ENCODE measurements around the gene AQP3. TPM values are rescaled to one million over a fixed set of nuclear protein-coding genes. Genes with fewer than 3 reads are reported as not detected.

AQP3 gene
- total RNA-seq, 2 donors from 2014 or later, result 3.8 to 36.8 TPM

DNA sequence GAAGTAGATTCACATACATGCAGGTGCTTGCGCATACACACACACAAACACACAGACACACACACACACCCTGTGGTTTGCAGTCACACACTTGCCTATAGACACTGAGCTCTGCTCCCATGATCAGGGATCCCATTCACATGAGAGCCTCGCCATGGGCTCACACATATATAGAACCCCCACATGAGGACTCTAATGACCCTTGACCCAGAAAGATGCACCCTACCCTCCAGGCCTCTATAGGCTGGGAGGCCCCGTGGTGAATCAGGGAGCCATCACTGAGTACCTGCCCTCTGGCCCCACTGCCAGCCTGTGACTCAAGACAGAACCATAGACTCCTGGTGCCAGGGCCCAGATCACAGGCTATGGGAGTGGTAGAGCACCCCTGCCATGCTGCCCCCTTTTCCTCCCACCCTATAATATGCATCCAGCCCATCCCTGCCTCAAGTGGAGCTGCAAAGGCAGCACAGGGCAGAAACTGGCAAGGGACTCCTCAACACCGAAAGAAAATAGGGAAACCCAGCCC, 3.3 kb upstream of the AQP3 start:
- no peak for DNase-seq (ENCODE audit: low spot score in 2 of 2)

DNA sequence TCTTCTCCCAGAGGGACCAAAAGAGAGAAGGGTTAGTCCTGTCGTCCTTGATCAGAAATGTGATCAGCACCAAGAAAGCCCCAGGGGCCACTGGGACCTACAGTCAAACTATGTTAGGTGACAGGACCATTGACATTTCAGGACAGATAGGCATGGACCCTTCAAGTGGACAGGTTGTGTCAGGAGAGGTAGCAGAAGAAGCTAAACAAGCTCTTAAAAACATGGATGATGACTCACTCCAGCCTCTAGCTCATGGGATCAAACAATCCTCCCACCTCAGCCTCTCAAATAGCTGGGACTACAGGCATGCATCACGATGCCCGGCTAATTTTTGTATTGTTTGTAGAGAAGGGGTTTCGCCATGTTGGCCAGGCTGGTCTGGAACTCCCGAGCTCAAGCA, 2.3 kb upstream of the AQP3 start:
- H3K9me3 Mint-ChIP-seq, result no peaks in the 10 kb centered on the region
- no peak overlapping the region for H3K27ac Mint-ChIP-seq
- no peak for ATAC-seq
- H3K36me3 Mint-ChIP-seq, result no peaks in the 10 kb centered on the region
- DNase-seq (ENCODE audit: low spot score in 2 of 2), result no peak

More for the DNA sequence above, 3.3 kb upstream of the AQP3 start:
- no peak for ATAC-seq
- H3K27ac Mint-ChIP-seq, result no peak overlapping the region
- H3K9me3 Mint-ChIP-seq, result no peaks in the 10 kb centered on the region
- no peaks in the 10 kb centered on the region for H3K36me3 Mint-ChIP-seq

DNA sequence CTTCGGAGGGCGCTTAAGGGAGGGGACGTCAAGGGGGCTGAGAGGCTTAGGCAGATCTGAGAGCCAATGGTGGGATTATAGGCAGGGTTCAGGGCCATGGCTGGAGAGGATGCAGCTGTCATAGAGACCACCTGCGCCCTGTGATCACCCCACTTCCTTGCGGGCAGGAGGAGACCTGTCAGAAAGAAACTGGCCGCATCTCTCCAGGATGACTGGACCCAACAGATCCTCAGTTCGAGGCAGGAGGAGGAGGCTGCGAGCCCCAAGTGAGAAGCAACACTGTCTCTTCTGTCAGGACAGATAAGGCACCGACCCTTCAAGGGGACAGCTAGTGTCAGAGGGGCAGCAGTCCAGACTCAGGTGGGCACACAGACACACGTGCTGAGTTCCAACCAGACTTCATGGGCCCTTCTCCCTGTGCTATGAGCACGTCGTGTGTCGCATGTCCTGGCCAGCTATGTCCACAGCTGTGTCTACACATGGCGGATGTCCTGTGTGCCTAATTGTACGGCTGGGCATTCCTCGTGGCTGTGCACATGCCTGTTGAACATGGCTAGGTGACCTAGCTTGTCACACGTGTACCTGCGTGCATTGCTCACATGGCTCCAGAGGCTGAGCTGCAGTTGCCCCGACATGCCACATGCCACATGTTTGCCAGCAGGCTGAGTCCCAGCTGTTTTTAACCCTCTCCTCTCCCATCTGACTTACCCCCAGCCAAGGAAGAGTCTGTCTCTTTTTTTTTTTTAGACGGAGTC, 583 bp upstream of the AQP3 start:
- no peak for DNase-seq (ENCODE audit: low spot score in 2 of 2)
- peak in 1 of 2 donors; percentile 25 for ATAC-seq

DNA sequence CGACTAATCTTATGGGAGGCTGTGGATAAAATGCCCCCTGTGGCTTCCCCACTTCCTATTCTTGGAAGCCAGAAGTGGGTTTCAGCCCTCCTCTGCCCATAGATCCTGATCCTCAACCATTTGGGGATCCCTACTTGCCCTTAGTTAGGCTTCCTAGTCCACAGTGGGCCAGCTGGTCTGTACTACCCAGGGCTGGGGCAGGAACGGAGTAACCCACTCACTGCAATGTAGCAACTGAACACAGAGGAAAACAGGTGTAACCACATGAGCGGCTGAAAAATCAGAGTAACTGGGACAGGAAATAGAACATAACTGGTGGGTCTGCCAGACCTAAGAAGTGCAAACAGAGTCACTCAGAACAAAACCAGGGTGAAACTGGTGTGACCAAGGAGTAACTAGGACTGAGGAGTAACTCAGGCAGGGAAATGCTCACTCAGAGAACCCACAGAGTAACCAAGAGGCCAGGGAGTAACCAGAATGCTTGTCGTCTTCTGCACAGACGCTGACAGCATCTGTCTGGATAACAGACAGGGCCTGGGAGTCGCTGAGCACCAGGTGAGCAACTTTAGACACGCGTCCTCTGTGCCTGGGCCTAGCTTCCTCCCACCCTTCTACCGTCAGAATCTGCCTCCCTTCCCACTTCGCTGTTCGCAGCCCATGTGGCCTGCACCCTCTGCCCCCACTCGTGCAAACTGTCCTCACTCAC, 1.0 kb downstream of the AQP3 start:
- DNase-seq (ENCODE audit: low spot score in 2 of 2) (peak; percentile 62 to 75), ATAC-seq (peak; percentile 83 to 88)
- Mint-ChIP-seq H3K36me3 (no peaks in the 10 kb centered on the region), H3K9me3 (no peaks in the 10 kb centered on the region), H3K27ac (peak overlapping the region; percentile 90 to 99)

More for the DNA sequence above, 583 bp upstream of the AQP3 start:
- Mint-ChIP-seq H3K36me3 (no peaks in the 10 kb centered on the region), H3K27ac (peak overlapping the region; percentile 44 to 90), H3K9me3 (no peaks in the 10 kb centered on the region)

DNA sequence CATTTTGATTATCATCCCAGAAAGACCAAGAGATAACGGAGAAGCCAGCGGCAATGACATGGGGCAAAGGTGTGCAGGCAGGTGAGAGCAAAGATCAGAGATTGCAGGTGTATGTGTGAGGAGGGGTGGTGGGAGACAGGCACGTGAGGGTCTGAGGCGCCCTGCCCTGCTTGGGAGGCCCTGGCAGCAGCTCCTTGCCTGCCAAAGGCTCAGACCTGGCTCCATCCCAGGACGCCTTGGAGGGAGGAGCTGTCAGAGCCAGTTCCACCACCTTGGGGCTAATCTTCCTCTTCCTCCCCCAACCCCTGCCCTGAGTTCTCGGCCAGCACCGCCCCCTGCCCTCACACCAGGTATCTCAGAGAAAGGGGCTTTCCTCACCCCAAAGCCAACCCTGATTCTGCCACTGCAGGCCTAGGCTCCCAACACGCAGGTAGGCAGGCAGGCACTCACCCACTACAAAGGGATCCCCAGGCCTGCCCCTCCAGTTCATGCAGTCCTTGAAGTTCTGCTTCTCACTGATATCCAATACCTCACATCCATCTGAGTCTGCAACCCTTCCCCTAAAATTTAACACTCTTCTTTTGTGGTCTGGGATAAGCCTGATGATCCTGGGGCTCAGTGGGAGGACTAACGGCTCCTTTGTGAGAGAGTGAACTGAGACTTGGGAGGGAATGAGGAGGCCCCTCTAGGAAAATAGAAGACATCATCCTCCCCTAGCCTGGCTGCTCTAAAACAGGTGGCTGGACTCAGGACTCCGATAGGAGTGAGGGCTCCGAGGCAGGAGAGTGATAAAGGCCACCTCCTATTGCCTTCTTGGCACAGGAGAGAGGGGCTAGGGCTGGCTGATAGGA, 1.8 kb downstream of the AQP3 start:
- no peak for ATAC-seq
- no peaks in the 10 kb centered on the region for H3K9me3 Mint-ChIP-seq
- DNase-seq (ENCODE audit: low spot score in 2 of 2), result no peak
- no peaks in the 10 kb centered on the region for H3K36me3 Mint-ChIP-seq
- H3K27ac Mint-ChIP-seq, result peak overlapping the region; percentile 90 to 99

DNA sequence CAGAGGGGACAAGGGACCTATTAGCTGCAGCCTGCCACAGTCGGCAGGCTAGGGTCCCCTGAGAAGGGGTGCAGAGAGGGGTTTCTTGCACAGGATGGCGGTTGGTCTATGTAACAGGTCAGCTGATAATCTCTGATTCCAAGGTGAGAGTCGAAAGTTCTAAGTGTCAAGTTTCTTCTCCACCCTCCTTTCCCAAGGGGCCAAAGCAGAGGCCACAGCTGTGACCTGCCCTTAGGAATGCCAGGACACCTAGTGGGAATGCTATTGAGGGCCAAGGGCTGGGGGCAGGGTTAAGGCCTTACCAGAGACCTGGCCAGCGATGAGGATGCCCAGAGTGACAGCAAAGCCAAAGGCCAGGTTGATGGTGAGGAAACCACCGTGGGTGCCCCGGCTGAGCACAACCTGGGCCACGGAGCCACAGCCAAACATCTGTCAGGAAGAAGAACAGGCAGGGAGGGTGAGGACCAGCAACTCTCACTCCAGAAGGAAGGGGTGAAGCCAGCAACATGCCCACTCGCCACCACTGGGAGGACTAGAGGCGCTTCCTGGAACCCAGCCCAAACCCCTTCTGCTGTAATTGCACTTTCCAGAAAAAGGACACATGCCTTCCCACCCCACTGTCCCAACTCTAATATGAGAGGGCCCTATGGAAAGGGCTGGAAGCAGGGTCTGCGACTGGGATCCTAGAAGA, 3.8 kb downstream of the AQP3 start:
- Mint-ChIP-seq H3K9me3 (no peaks in the 10 kb centered on the region), H3K36me3 (no peaks in the 10 kb centered on the region), H3K27ac (peak overlapping the region; percentile 10 to 81)
- DNase-seq (ENCODE audit: low spot score in 2 of 2) (no peak), ATAC-seq (no peak)

DNA sequence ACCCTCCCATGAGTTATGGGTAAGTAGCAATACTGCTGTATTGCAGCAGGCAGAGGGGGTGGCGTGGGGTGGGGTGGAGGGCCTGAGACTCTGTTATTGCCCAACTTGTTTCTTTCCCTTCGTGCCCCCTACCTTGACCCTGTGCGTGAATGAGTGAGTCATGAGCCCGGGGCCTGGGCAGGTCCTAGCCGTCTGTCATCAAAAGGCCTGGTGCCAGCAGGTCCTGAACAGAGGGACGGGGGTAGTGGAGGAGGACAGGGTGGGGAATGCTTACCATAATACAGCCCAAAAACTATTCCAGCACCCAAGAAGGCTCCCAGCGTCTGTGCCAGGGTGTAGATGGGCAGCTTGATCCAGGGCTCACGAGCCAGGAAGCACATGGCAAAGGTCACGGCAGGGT, 4.3 kb downstream of the AQP3 start:
- H3K36me3 Mint-ChIP-seq, result no peaks in the 10 kb centered on the region
- H3K9me3 Mint-ChIP-seq, result no peaks in the 10 kb centered on the region
- peak overlapping the region in 1 of 2 donors; percentile 10 for H3K27ac Mint-ChIP-seq
- no peak for ATAC-seq
- no peak for DNase-seq (ENCODE audit: low spot score in 2 of 2)

DNA sequence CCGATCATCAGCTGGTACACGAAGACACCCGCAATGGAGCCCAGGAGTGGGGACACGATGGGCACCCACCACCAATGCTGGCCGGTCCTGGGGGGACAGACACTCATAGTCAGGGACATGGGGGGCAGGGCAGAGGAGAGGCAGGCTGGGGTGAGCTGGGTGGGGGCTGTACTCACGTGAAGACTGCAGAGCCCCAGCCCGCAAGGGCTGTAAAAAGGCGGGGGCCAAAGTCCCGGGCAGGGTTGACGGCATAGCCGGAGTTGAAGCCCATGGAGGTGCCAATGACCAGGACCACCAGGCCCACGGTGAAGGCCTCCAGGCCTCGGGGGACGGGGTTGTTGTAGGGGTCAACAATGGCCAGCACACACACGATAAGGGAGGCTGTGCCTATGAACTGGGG, 5.3 kb downstream of the AQP3 start:
- no peak overlapping the region for H3K27ac Mint-ChIP-seq
- no peak for DNase-seq (ENCODE audit: low spot score in 2 of 2)
- no peak for ATAC-seq
- H3K9me3 Mint-ChIP-seq, result no peaks in the 10 kb centered on the region
- no peaks in the 10 kb centered on the region for H3K36me3 Mint-ChIP-seq

DNA sequence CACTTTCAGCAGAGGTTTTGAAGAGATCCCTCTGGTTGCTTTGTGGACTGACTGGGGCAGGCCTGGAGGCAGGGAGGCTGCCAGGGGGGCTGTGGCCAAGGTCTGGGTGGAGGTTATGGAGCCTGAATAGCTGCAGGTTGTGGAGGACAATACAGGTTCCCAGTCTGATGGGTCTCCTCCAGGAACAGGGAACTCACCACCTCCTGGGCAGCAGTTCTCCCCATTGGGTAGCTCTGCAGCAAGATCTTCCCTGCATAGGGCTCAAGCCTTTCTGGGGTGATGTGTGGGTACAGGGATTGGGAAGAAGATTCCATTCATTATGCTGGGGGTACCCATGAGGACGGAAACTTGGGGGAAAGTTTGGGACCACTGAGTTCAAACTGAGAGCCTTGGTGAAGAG, 6.8 kb downstream of the AQP3 start:
- Mint-ChIP-seq H3K27ac (peak overlapping the region in 1 of 2 donors; percentile 21), H3K36me3 (no peaks in the 10 kb centered on the region), H3K9me3 (no peaks in the 10 kb centered on the region)
- no peak for ATAC-seq
- no peak for DNase-seq (ENCODE audit: low spot score in 2 of 2)

DNA sequence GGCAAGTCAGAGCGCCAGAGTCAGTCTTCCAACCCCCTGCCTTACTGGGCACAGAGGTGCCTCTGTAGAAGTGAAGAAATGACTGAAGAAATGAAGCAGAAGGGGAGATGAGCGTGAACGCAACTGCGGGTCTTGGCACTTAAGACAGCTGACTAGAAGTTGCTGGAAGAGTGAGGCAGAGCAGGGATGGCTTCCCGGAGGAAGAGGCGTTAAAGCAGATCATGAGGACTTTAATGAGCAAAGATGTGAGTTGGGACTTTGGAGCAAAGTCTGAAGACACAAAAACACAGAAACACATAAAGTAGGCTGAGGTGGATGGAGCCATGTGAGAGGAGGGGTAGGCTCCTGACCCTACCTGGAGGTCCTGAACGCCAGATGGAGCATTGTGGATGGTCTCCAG, 7.2 kb downstream of the AQP3 start:
- no peaks in the 10 kb centered on the region for H3K9me3 Mint-ChIP-seq
- H3K36me3 Mint-ChIP-seq, result no peaks in the 10 kb centered on the region
- ATAC-seq, result no peak
- DNase-seq (ENCODE audit: low spot score in 2 of 2), result no peak
- H3K27ac Mint-ChIP-seq, result peak overlapping the region; percentile 21 to 24

DNA sequence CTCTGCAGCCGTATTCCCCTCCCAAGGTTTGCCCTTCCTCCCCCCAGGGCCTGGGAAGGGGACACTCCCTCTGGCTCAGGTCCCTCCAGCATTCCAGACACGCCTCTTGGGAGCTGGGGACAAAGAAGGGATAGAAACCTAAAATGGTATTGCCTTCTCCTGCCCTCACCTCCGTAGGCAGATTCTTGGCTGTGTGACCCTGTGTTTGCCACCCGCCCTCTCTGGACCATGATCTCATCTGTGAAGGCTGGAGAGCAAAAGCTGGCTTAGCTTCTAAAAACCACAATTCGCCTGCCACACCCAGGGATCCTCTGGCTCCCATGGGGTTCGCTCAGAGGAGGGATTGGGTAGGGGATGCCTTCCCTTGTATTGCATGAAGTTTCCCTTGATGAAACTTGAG, 7.7 kb downstream of the AQP3 start:
- no peaks in the 10 kb centered on the region for H3K36me3 Mint-ChIP-seq
- H3K9me3 Mint-ChIP-seq, result no peaks in the 10 kb centered on the region
- ATAC-seq, result no peak
- H3K27ac Mint-ChIP-seq, result peak overlapping the region in 1 of 2 donors; percentile 21
- no peak for DNase-seq (ENCODE audit: low spot score in 2 of 2)

DNA sequence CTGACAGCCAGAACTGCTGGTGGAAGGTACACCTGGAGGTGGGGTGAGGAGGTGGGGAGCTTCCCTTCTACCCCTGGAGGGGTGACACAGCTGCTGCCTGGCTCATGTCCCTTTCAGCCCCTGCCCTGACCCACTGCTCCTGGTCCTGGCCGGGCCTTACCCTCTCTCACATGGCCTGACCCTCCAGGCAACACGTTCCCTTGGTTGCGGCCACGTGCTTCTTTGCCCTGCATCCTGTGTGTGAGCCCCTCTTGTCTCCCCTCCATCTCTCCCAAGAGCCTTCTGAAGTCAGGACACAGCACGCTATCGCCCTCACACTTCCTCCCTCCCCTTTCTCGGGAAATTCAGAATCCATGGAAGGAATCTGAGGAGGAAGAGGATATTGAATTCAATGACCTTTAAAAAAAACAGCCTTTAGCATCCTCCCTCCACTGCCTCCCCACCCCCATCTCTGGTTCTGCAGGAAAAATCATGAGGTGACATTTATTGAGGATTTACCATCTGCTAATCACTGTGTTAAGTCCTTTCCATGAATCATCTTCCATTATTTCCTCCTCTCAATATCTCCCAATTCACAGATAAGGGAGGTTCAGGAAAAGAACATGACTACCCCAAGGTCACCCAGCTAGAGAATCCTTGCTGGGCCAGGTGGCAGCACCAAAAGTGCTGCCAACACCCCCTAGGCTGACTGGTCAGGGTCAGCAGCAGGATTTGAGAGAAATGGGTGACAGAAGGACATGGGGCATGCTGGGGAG, 8.3 kb downstream of the AQP3 start:
- peak overlapping the region in 1 of 2 donors; percentile 21 for H3K27ac Mint-ChIP-seq
- no peak for ATAC-seq
- DNase-seq (ENCODE audit: low spot score in 2 of 2), result no peak

DNA sequence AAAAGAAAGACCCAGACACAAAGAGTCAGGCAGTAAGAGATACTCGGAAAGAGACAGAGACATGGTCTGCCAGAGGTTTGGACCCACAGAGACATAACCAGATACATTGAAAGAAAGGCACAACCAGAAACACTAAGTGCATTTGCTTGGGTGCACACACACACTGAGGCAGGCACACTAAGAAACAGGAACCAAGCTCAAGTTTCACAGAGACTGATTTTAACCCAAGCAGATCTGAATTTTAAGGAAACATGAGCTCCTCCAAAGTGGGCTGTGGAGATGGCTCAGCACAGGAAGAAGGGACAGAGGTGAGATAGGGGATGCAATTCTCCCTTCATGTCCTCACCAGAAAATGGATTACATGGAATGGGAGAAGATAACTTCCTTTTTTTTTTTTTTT, 9.5 kb downstream of the AQP3 start:
- H3K36me3 Mint-ChIP-seq, result no peaks in the 10 kb centered on the region
- no peaks in the 10 kb centered on the region for H3K9me3 Mint-ChIP-seq
- H3K27ac Mint-ChIP-seq, result no peak overlapping the region
- ATAC-seq (no peak), DNase-seq (ENCODE audit: low spot score in 2 of 2) (no peak)

More for the DNA sequence above, 8.3 kb downstream of the AQP3 start:
- Mint-ChIP-seq H3K9me3 (no peaks in the 10 kb centered on the region), H3K36me3 (no peaks in the 10 kb centered on the region)

DNA sequence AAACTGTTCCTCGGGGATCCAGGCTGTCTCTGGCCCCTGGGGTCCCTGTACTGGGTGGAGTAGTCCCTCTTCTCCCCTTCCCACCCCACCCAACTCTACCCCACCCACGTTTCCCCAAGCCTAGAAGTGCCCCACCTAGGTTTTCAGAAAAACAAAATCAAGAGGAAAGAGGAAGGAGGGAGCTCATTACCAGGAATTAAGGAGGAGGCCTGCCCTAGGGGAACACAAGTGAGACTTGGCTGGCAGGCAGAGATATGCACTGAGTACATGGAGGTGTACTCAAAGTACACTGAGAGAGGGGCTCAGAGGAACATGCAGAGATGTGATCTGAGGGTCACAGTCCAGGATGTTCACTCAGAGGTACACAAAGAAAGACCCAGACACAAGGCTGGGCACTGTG, 10.2 kb downstream of the AQP3 start:
- no peak for ATAC-seq
- Mint-ChIP-seq H3K36me3 (no peaks in the 10 kb centered on the region), H3K27ac (peak overlapping the region in 1 of 2 donors; percentile 44), H3K9me3 (no peaks in the 10 kb centered on the region)
- no peak for DNase-seq (ENCODE audit: low spot score in 2 of 2)

DNA sequence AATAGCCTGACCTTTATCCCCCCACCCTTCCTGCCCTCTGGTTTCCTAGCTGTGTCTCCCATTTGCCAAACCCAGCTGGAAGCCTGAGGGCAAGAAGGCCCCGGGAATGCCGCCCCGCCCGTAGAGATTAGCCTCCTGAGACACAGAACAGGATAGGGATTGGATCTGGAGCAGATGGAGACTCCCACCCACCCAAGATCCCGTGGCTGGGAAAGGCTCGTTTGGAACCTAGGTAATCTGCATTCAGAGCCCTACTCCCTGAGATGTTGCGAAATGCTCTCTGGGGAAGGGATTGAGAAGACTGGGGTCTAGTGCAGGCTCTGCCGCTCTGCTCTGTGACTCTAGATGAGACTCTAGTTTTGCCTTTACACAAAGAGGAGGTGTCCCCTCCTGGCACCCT, 10.9 kb downstream of the AQP3 start:
- Mint-ChIP-seq H3K27ac (no peak overlapping the region), H3K36me3 (no peaks in the 10 kb centered on the region), H3K9me3 (no peaks in the 10 kb centered on the region)
- DNase-seq (ENCODE audit: low spot score in 2 of 2) (no peak), ATAC-seq (no peak)

DNA sequence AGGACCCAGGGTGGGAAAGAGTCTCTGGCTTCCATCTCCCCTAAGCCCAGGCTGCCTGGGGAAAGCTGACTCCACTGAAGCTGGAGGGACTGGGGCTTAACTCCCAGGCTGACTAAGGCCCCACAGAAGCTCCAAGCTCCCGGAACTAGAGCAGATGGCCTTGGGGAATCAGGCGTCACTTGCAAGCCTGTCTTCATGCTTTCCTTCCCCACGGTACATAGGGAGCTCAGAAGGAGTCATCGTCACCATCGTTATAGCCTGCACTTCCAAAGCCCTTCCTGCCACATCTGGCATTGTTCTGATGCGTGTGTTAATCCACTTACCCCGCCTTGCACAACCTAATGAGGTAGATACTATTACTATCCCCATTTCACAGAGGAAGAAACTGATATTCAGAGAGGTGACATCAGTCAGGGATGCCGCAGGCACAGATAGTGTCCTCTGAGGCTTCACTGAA, 11.5 kb downstream of the AQP3 start:
- DNase-seq (ENCODE audit: low spot score in 2 of 2) (no peak), ATAC-seq (no peak)
- Mint-ChIP-seq H3K36me3 (no peaks in the 10 kb centered on the region), H3K27ac (no peak overlapping the region), H3K9me3 (no peaks in the 10 kb centered on the region)
